ENCODE results near the gene COA8.
"Not testable (repeated sequence)": the region's sequence is repeated elsewhere in the genome, so short reads cannot be mapped to it uniquely, and the experiment has no call there.

Gene COA8

GRCh38 chr14:103562429-103563225 lies at the start of gene COA8, which contains the start of gene BAG5:
TSS of gene COA8 (plus strand) at chr14:103562960. CDS start at chr14:103563002, 42 bp downstream.
TSS of gene BAG5 (minus strand) at chr14:103562657. CDS start at chr14:103561164, 1,493 bp downstream.
- DNase-seq (ENCODE audit: low read depth): peak; percentile 82

- no peak for DNase-seq (ENCODE audit: low read depth)
Measured at GRCh38 chr14:103514596-103515421, 48.0 kb upstream of the COA8 start.

- DNase-seq (ENCODE audit: low read depth): no peak
Measured at GRCh38 chr14:103516426-103517173, 46.2 kb upstream of the COA8 start.

- no peak for DNase-seq (ENCODE audit: low read depth)
Measured at GRCh38 chr14:103517174-103517566, 45.6 kb upstream of the COA8 start.

- DNase-seq (ENCODE audit: low read depth): no peak
Measured at GRCh38 chr14:103517721-103518421, 44.9 kb upstream of the COA8 start.

GRCh38 chr14:103518422-103519042 lies 44.2 kb upstream of the COA8 start:
- no peak for DNase-seq (ENCODE audit: low read depth)

- no peak for DNase-seq (ENCODE audit: low read depth)
Measured at GRCh38 chr14:103519043-103519836, 43.5 kb upstream of the COA8 start.

GRCh38 chr14:103519837-103520212 lies 42.9 kb upstream of the COA8 start:
- no peak for DNase-seq (ENCODE audit: low read depth)

- DNase-seq (ENCODE audit: low read depth): no peak
Measured at GRCh38 chr14:103520269-103520656, 42.5 kb upstream of the COA8 start.

GRCh38 chr14:103520657-103521437 lies 41.9 kb upstream of the COA8 start:
- DNase-seq (ENCODE audit: low read depth): peak; percentile 59

GRCh38 chr14:103521438-103521950 lies 41.3 kb upstream of the COA8 start:
- DNase-seq (ENCODE audit: low read depth): no peak

- DNase-seq (ENCODE audit: low read depth): no peak
Measured at GRCh38 chr14:103521951-103522563, 40.7 kb upstream of the COA8 start.

GRCh38 chr14:103522649-103523574 lies 39.8 kb upstream of the COA8 start, which contains the start of gene CKB:
TSS of gene CKB (minus strand) at chr14:103522830. CDS start at chr14:103522493, 337 bp downstream.
- DNase-seq (ENCODE audit: low read depth): no peak

- DNase-seq (ENCODE audit: low read depth): no peak
Measured at GRCh38 chr14:103523575-103523954, 39.2 kb upstream of the COA8 start.

- DNase-seq (ENCODE audit: low read depth): no peak
Measured at GRCh38 chr14:103524002-103524935, 38.5 kb upstream of the COA8 start.

GRCh38 chr14:103525430-103526246 lies 37.1 kb upstream of the COA8 start:
- not testable (repeated sequence) for DNase-seq (ENCODE audit: low read depth)

Measured in stimulated activated CD8-positive, alpha-beta memory T cell treated with anti-CD3 and anti-CD28 coated beads, Interleukin-12 subunit alpha, Interleukin-12 subunit beta, amount 100 ng/mL, for 4 hours (primary cell).